ENCODE measurements around the gene CD83.

CD83 gene

GRCh38 chr6:14141351-14142062 lies 23.9 kb downstream of the CD83 start:
- Histone ChIP-seq H3K79me2 (ENCODE audit: control insufficient read depth, low read length) (no peaks in the 10 kb centered on the region), H3K9me2 (replicated peaks; ENCODE audit: control insufficient read depth, low read length) (no peaks in the 10 kb centered on the region), H4K20me1 (ENCODE audit: control insufficient read depth, insufficient read depth, low read depth, low read length) (0 out of 2 replicates have a peak, but pooled peaks cover 3% of the 10 kb centered on the region), H3F3A (ENCODE audit: control insufficient read depth, insufficient read depth) (0 out of 2 replicates have a peak, but pooled peaks cover 18% of the 10 kb centered on the region), H3K4me2 (ENCODE audit: low read length) (no peak overlapping the region), H3K9me3 (ENCODE audit: control insufficient read depth, insufficient read depth, low read length) (no peaks in the 10 kb centered on the region), H3K4me3 (ENCODE audit: low read length) (no peak overlapping the region), H3K4me1 (ENCODE audit: control insufficient read depth, low read length) (no peaks in the 10 kb centered on the region), H3K36me3 (ENCODE audit: control insufficient read depth, low read length) (peaks cover 1% of the 10 kb centered on the region), H3K27ac (ENCODE audit: low read depth, low read length) (no peak overlapping the region), H3K27me3 (ENCODE audit: control insufficient read depth, low read length) (no peaks in the 10 kb centered on the region)
- no peak for TF ChIP-seq EZH2phosphoT487 (IDR thresholded peaks at IDR 0.05; ENCODE audit: borderline replicate concordance, low read length)
- no peak for TF ChIP-seq CTCF (IDR thresholded peaks at IDR 0.05; ENCODE audit: low read depth, low read length, poor library complexity, severe bottlenecking)

GRCh38 chr6:14142063-14142450 lies 24.5 kb downstream of the CD83 start:
- Histone ChIP-seq H3K4me3 (ENCODE audit: low read length) (no peak overlapping the region), H3K4me1 (ENCODE audit: control insufficient read depth, low read length) (no peaks in the 10 kb centered on the region), H3F3A (ENCODE audit: control insufficient read depth, insufficient read depth) (0 out of 2 replicates have a peak, but pooled peaks cover 18% of the 10 kb centered on the region), H3K9me2 (replicated peaks; ENCODE audit: control insufficient read depth, low read length) (no peaks in the 10 kb centered on the region), H3K9me3 (ENCODE audit: control insufficient read depth, insufficient read depth, low read length) (no peaks in the 10 kb centered on the region), H3K4me2 (ENCODE audit: low read length) (no peak overlapping the region), H4K20me1 (ENCODE audit: control insufficient read depth, insufficient read depth, low read depth, low read length) (0 out of 2 replicates have a peak, but pooled peaks cover 3% of the 10 kb centered on the region), H3K79me2 (ENCODE audit: control insufficient read depth, low read length) (no peaks in the 10 kb centered on the region), H3K36me3 (ENCODE audit: control insufficient read depth, low read length) (no peaks in the 10 kb centered on the region; the same call in 1 of the 2 replicates), H3K27ac (ENCODE audit: low read depth, low read length) (no peak overlapping the region), H3K27me3 (ENCODE audit: control insufficient read depth, low read length) (no peaks in the 10 kb centered on the region)
- TF ChIP-seq CTCF (IDR thresholded peaks at IDR 0.05; ENCODE audit: low read depth, low read length, poor library complexity, severe bottlenecking), result no peak
- TF ChIP-seq EZH2phosphoT487 (IDR thresholded peaks at IDR 0.05; ENCODE audit: borderline replicate concordance, low read length), result no peak

GRCh38 chr6:14142511-14143223 lies 25.1 kb downstream of the CD83 start:
- Histone ChIP-seq H3K27ac (ENCODE audit: low read depth, low read length) (no peak overlapping the region), H3F3A (ENCODE audit: control insufficient read depth, insufficient read depth) (0 out of 2 replicates have a peak, but pooled peaks cover 17% of the 10 kb centered on the region), H3K4me3 (ENCODE audit: low read length) (no peak overlapping the region), H3K36me3 (ENCODE audit: control insufficient read depth, low read length) (no peaks in the 10 kb centered on the region; the same call in 1 of the 2 replicates), H3K9me2 (replicated peaks; ENCODE audit: control insufficient read depth, low read length) (no peaks in the 10 kb centered on the region), H4K20me1 (ENCODE audit: control insufficient read depth, insufficient read depth, low read depth, low read length) (0 out of 2 replicates have a peak, but pooled peaks cover 3% of the 10 kb centered on the region), H3K9me3 (ENCODE audit: control insufficient read depth, insufficient read depth, low read length) (no peaks in the 10 kb centered on the region), H3K79me2 (ENCODE audit: control insufficient read depth, low read length) (no peaks in the 10 kb centered on the region), H3K27me3 (ENCODE audit: control insufficient read depth, low read length) (no peaks in the 10 kb centered on the region), H3K4me1 (ENCODE audit: control insufficient read depth, low read length) (no peaks in the 10 kb centered on the region), H3K4me2 (ENCODE audit: low read length) (no peak overlapping the region)
- TF ChIP-seq EZH2phosphoT487 (IDR thresholded peaks at IDR 0.05; ENCODE audit: borderline replicate concordance, low read length) (no peak), CTCF (IDR thresholded peaks at IDR 0.05; ENCODE audit: low read depth, low read length, poor library complexity, severe bottlenecking) (no peak)

All from DOHH2 (cell line).